ENCODE results near the gene TMPRSS9.

TMPRSS9 gene

GRCh38 chr19:2382530-2383222, 22.6 kb downstream of the TMPRSS9 start:
- peaks cover 3% of the 10 kb centered on the region; the same call in 1 of the 2 replicates for H3K27me3 ChIP-seq (ENCODE audit: low read depth, low read length)
- H3K4me1 ChIP-seq (ENCODE audit: low read length), result no peaks in the 10 kb centered on the region
- TF ChIP-seq EZH2phosphoT487 (IDR thresholded peaks at IDR 0.05; ENCODE audit: low read depth), result no peak
- no peak for TF ChIP-seq CTCF (IDR thresholded peaks at IDR 0.05; ENCODE audit: low read depth, low read length)
- no peaks in the 10 kb centered on the region for H3K36me3 ChIP-seq (replicated peaks; ENCODE audit: low read depth, low read length)
- no peak overlapping the region for H3K4me2 ChIP-seq (ENCODE audit: low read length)
- H3K4me3 ChIP-seq (ENCODE audit: low read length), result no peak overlapping the region
- no peak overlapping the region for H3K9ac ChIP-seq (ENCODE audit: low read length)
- H3K9me3 ChIP-seq (ENCODE audit: insufficient read depth, low read length), result 0 out of 2 replicates have a peak, but pooled peaks cover 5% of the 10 kb centered on the region
- no peak overlapping the region for H3K27ac ChIP-seq (ENCODE audit: low read length)
- no peaks in the 10 kb centered on the region for H4K20me1 ChIP-seq (ENCODE audit: insufficient read depth, low read length)
- H3K79me2 ChIP-seq (ENCODE audit: low read length), result no peaks in the 10 kb centered on the region
- no peak overlapping the region for H2AFZ ChIP-seq (ENCODE audit: low read depth, low read length)

- TF ChIP-seq CTCF (IDR thresholded peaks at IDR 0.05; ENCODE audit: low read depth, low read length) (no peak), EZH2phosphoT487 (IDR thresholded peaks at IDR 0.05; ENCODE audit: low read depth) (no peak)
Measured at GRCh38 chr19:2385053-2385721, 25.1 kb downstream of the TMPRSS9 start.

GRCh38 chr19:2387367-2388288, 27.6 kb downstream of the TMPRSS9 start:
- Histone ChIP-seq H3K79me2 (ENCODE audit: low read length) (no peaks in the 10 kb centered on the region), H3K27me3 (ENCODE audit: low read depth, low read length) (peaks cover 4% of the 10 kb centered on the region; the same call in 1 of the 2 replicates), H3K4me1 (ENCODE audit: low read length) (no peaks in the 10 kb centered on the region; the same call in 1 of the 2 replicates), H3K36me3 (replicated peaks; ENCODE audit: low read depth, low read length) (no peaks in the 10 kb centered on the region), H3K9ac (ENCODE audit: low read length) (no peak overlapping the region), H2AFZ (ENCODE audit: low read depth, low read length) (no peak overlapping the region), H3K9me3 (ENCODE audit: insufficient read depth, low read length) (no peaks in the 10 kb centered on the region), H3K4me3 (ENCODE audit: low read length) (no peak overlapping the region), H3K4me2 (ENCODE audit: low read length) (no peak overlapping the region), H4K20me1 (ENCODE audit: insufficient read depth, low read length) (no peaks in the 10 kb centered on the region), H3K27ac (ENCODE audit: low read length) (no peak overlapping the region)
- TF ChIP-seq EZH2phosphoT487 (IDR thresholded peaks at IDR 0.05; ENCODE audit: low read depth) (no peak), CTCF (IDR thresholded peaks at IDR 0.05; ENCODE audit: low read depth, low read length) (no peak)

More at GRCh38 chr19:2385053-2385721, 25.1 kb downstream of the TMPRSS9 start:
- Histone ChIP-seq H3K4me2 (ENCODE audit: low read length) (no peak overlapping the region), H3K4me3 (ENCODE audit: low read length) (no peak overlapping the region), H3K79me2 (ENCODE audit: low read length) (no peaks in the 10 kb centered on the region), H3K27me3 (ENCODE audit: low read depth, low read length) (peaks cover 4% of the 10 kb centered on the region; the same call in 1 of the 2 replicates), H4K20me1 (ENCODE audit: insufficient read depth, low read length) (no peaks in the 10 kb centered on the region), H3K9me3 (ENCODE audit: insufficient read depth, low read length) (no peaks in the 10 kb centered on the region), H3K27ac (ENCODE audit: low read length) (no peak overlapping the region), H3K36me3 (replicated peaks; ENCODE audit: low read depth, low read length) (no peaks in the 10 kb centered on the region), H3K9ac (ENCODE audit: low read length) (no peak overlapping the region), H2AFZ (ENCODE audit: low read depth, low read length) (no peak overlapping the region), H3K4me1 (ENCODE audit: low read length) (no peaks in the 10 kb centered on the region)

All from OCI-LY3 (cell line).